OCI-LY1 (cell line): ENCODE data around the gene GUCY1A2.

ENCODE experiments used
- H2AFZ ChIP-seq: fragments of 200-600 bp; sonication (generic), shearing (Covaris generic); 2 replicates; pipeline ENCODE4 v1.6.0; 2014; ENCODE audit warnings: antibody characterized with exemption, mild to moderate bottlenecking, low read length
- H3F3A ChIP-seq: fragments of 200-600 bp; sonication (generic), shearing (Covaris generic); 2 replicates; pipeline ENCODE4 v1.6.0; 2014; ENCODE audit warnings: mild to moderate bottlenecking, antibody characterized with exemption, low read length, moderate library complexity; ENCODE audit not compliant: insufficient read depth
- H3K27ac ChIP-seq: fragments of 200-600 bp; sonication (generic); 2 replicates; pipeline ENCODE4 v1.5.1; 2014; ENCODE audit warnings: low read length, mixed run types, mild to moderate bottlenecking, low read depth; ENCODE audit not compliant: poor library complexity, severe bottlenecking
- H3K27me3 ChIP-seq: fragments of 200-600 bp; sonication (generic); 2 replicates; pipeline ENCODE4 v1.6.0; 2014; ENCODE audit warnings: antibody characterized with exemption, mild to moderate bottlenecking, low read length, moderate library complexity; ENCODE audit not compliant: insufficient read depth
- H3K36me3 ChIP-seq: fragments of 200-600 bp; sonication (generic); 2 replicates; pipeline ENCODE4 v1.6.1; 2014; ENCODE audit warnings: mild to moderate bottlenecking, antibody characterized with exemption, low read length, moderate library complexity, mixed read lengths; ENCODE audit not compliant: insufficient read depth
- H3K4me1 ChIP-seq: fragments of 200-600 bp; sonication (generic); 2 replicates; pipeline ENCODE4 v1.5.1; 2014; ENCODE audit warnings: mild to moderate bottlenecking, low read length, moderate library complexity; ENCODE audit not compliant: insufficient read depth, severe bottlenecking
- H3K4me2 ChIP-seq: fragments of 200-600 bp; sonication (generic), shearing (Covaris generic); 2 replicates; pipeline ENCODE4 v1.6.1; 2014; ENCODE audit warnings: low read length
- H3K4me3 ChIP-seq: fragments of 200-600 bp; sonication (generic); 2 replicates; pipeline ENCODE4 v1.5.1; 2014; ENCODE audit warnings: low read length, low read depth, mild to moderate bottlenecking, mixed read lengths; ENCODE audit not compliant: poor library complexity, severe bottlenecking
- H3K79me2 ChIP-seq: fragments of 200-600 bp; shearing (Covaris generic); 2 replicates; pipeline ENCODE4 v1.6.1; 2016; ENCODE audit warnings: mixed run types, low read length, mixed read lengths; ENCODE audit not compliant: insufficient read depth
- H3K9ac ChIP-seq: fragments of 200-600 bp; sonication (generic), shearing (Covaris generic); 2 replicates; pipeline ENCODE4 v1.6.1; 2014; ENCODE audit warnings: mild to moderate bottlenecking, low read length, mixed read lengths
- H3K9me2 ChIP-seq: fragments of 200-600 bp; sonication (generic), shearing (Covaris generic); 2 replicates; pipeline ENCODE4 v1.6.1; 2014; ENCODE audit warnings: low read depth, mild to moderate bottlenecking, low read length, mixed read lengths
- H3K9me3 ChIP-seq: fragments of 200-600 bp; shearing (Covaris generic); 2 replicates; pipeline ENCODE4 v1.6.1; 2014; ENCODE audit warnings: low read length, mixed read lengths
- H4K20me1 ChIP-seq: fragments of 200-600 bp; sonication (generic), shearing (Covaris generic); 2 replicates; pipeline ENCODE4 v1.6.0; 2016; ENCODE audit warnings: mild to moderate bottlenecking, low read length; ENCODE audit not compliant: insufficient read depth
- CTCF ChIP-seq: fragments of 200-600 bp; sonication (generic), shearing (Covaris generic); IDR thresholded peaks from 2 replicates; pipeline ENCODE4 v1.5.1; 2017; ENCODE audit warnings: mild to moderate bottlenecking, antibody characterized with exemption, low read length, moderate library complexity, mixed read lengths
- EZH2 ChIP-seq: fragments of 200-600 bp; sonication (generic), shearing (Covaris generic); IDR thresholded peaks from 2 replicates; pipeline ENCODE4 v1.8.0; 2017; ENCODE audit warnings: borderline replicate concordance, mixed run types, mild to moderate bottlenecking, antibody characterized with exemption, low read length, moderate library complexity, mixed read lengths

The GUCY1A2 gene

GRCh38 chr11:106821826-106822225 is 196.4 kb downstream of the GUCY1A2 start:
- Histone ChIP-seq H3K9me3 (no peaks in the 10 kb centered on the region), H3K79me2 (no peaks in the 10 kb centered on the region), H3K4me3 (no peak overlapping the region), H3K9ac (no peak overlapping the region), H3K36me3 (no peaks in the 10 kb centered on the region), H3F3A (no peaks in the 10 kb centered on the region), H3K27ac (no peak overlapping the region), H3K4me1 (no peaks in the 10 kb centered on the region), H2AFZ (no peak overlapping the region), H4K20me1 (no peaks in the 10 kb centered on the region), H3K9me2 (no peaks in the 10 kb centered on the region), H3K27me3 (no peaks in the 10 kb centered on the region), H3K4me2 (no peak overlapping the region)
- no peak for TF ChIP-seq CTCF
- no peak for TF ChIP-seq EZH2

- Histone ChIP-seq H3K9me3 (no peaks in the 10 kb centered on the region), H3K9me2 (no peaks in the 10 kb centered on the region), H3K79me2 (no peaks in the 10 kb centered on the region), H4K20me1 (no peaks in the 10 kb centered on the region), H3K36me3 (no peaks in the 10 kb centered on the region), H3F3A (no peaks in the 10 kb centered on the region), H3K9ac (no peak overlapping the region), H3K27me3 (no peaks in the 10 kb centered on the region), H3K27ac (no peak overlapping the region), H2AFZ (no peak overlapping the region), H3K4me2 (no peak overlapping the region), H3K4me1 (no peaks in the 10 kb centered on the region), H3K4me3 (no peak overlapping the region)
- no peak for TF ChIP-seq CTCF
- no peak for TF ChIP-seq EZH2
Measured at GRCh38 chr11:106821291-106821690, 197.0 kb downstream of the GUCY1A2 start.

GRCh38 chr11:106818443-106818842 is 199.8 kb downstream of the GUCY1A2 start:
- no peaks in the 10 kb centered on the region for H4K20me1 ChIP-seq
- no peak overlapping the region for H3K4me2 ChIP-seq
- no peaks in the 10 kb centered on the region for H3K9me3 ChIP-seq
- no peaks in the 10 kb centered on the region for H3K36me3 ChIP-seq
- H3K27ac ChIP-seq = no peak overlapping the region
- H3K9ac ChIP-seq = no peak overlapping the region
- no peaks in the 10 kb centered on the region for H3F3A ChIP-seq
- H3K79me2 ChIP-seq = no peaks in the 10 kb centered on the region
- no peaks in the 10 kb centered on the region for H3K27me3 ChIP-seq
- no peaks in the 10 kb centered on the region for H3K4me1 ChIP-seq
- H3K9me2 ChIP-seq = no peaks in the 10 kb centered on the region
- no peak overlapping the region for H3K4me3 ChIP-seq
- TF ChIP-seq CTCF (no peak), EZH2 (no peak)
- H2AFZ ChIP-seq = no peak overlapping the region
